HG03064 (cell line): ENCODE data around the gene HELZ2.

Source experiments
- ATAC-seq: cut with Tn5 transposase; IDR thresholded peaks from one replicate; pipeline ENCODE4 v1.9.1; 2021; ENCODE audit warnings: low read depth; ENCODE audit not compliant: unreplicated experiment

The HELZ2 gene

GRCh38 chr20:63554361-63555278 lies 19.4 kb downstream of the HELZ2 start:
- ATAC-seq = no peak

- ATAC-seq = no peak
These were observed 20.1 kb downstream of the HELZ2 start, which contains the start of gene FNDC11 for GRCh38 chr20:63553933-63554290. FNDC11 (plus strand) TSS chr20:63554159; CDS start chr20:63555664, 1,505 bp downstream.

GRCh38 chr20:63553251-63553932 lies 20.6 kb downstream of the HELZ2 start:
- no peak for ATAC-seq

GRCh38 chr20:63552481-63553249 lies 21.4 kb downstream of the HELZ2 start:
- no peak for ATAC-seq

GRCh38 chr20:63551068-63551467 lies 23.0 kb downstream of the HELZ2 start:
- no peak for ATAC-seq

GRCh38 chr20:63549679-63550282 lies 24.3 kb downstream of the HELZ2 start:
- no peak for ATAC-seq

GRCh38 chr20:63549019-63549418 lies 25.0 kb downstream of the HELZ2 start:
- no peak for ATAC-seq

GRCh38 chr20:63548542-63548941 lies 25.5 kb downstream of the HELZ2 start:
- ATAC-seq = no peak

- no peak for ATAC-seq
These were observed 26.1 kb downstream of the HELZ2 start, which contains the start of gene SRMS for GRCh38 chr20:63547725-63548480. SRMS (minus strand) TSS chr20:63547749; CDS start chr20:63547463, 286 bp downstream.

- no peak for ATAC-seq
These were observed 26.9 kb downstream of the HELZ2 start for GRCh38 chr20:63546956-63547724.

GRCh38 chr20:63546256-63546955 lies 27.6 kb downstream of the HELZ2 start:
- ATAC-seq = no peak

GRCh38 chr20:63545814-63546213 lies 28.2 kb downstream of the HELZ2 start:
- ATAC-seq = no peak

- no peak for ATAC-seq
These were observed 29.0 kb downstream of the HELZ2 start for GRCh38 chr20:63544958-63545516.

- no peak for ATAC-seq
These were observed 29.6 kb downstream of the HELZ2 start for GRCh38 chr20:63544241-63544957.

- ATAC-seq = no peak
These were observed 30.3 kb downstream of the HELZ2 start for GRCh38 chr20:63543733-63544132.

GRCh38 chr20:63543131-63543530 lies 30.9 kb downstream of the HELZ2 start:
- ATAC-seq = no peak

GRCh38 chr20:63542696-63543095 lies 31.3 kb downstream of the HELZ2 start:
- no peak for ATAC-seq
